Astrocyte (in vitro differentiated cells and primary cell): ENCODE measurements around the gene VWA8. TPM values are rescaled to one million over a fixed set of nuclear protein-coding genes. Genes with fewer than 3 reads are reported as not detected.
"Not testable (repeated sequence)": the region's sequence is repeated elsewhere in the genome, so short reads cannot be mapped to it uniquely, and the experiment has no call there.

Source experiments
- DNase-seq: peaks from one replicate; pipeline ENCODE4 v3.0.0-alpha.2; 2010; ENCODE audit warnings: low read depth
- FAIRE-seq: peaks from 2 replicates; lab custom pipeline; 2011; peaks lifted over from hg19 to GRCh38; lab: Jason Lieb, UNC
- H2AFZ ChIP-seq: 2 replicates; pipeline ENCODE4 v1.6.0; 2012; ENCODE audit warnings: low read depth, low read length, inconsistent platforms
- H3K27ac ChIP-seq: 2 replicates; pipeline ENCODE4 v1.5.1; 2011; ENCODE audit warnings: low read depth, low read length, inconsistent platforms
- H3K27me3 ChIP-seq: 2 replicates; pipeline ENCODE4 v1.6.0; 2011; ENCODE audit warnings: low read length, inconsistent platforms; ENCODE audit not compliant: insufficient read depth
- H3K36me3 ChIP-seq: 2 replicates; pipeline ENCODE4 v1.5.1; 2011; ENCODE audit warnings: low read length, inconsistent platforms; ENCODE audit not compliant: insufficient read depth
- H3K4me1 ChIP-seq: 2 replicates; pipeline ENCODE4 v1.5.1; 2011; ENCODE audit warnings: low read length, inconsistent platforms; ENCODE audit not compliant: insufficient read depth
- H3K4me2 ChIP-seq: 2 replicates; pipeline ENCODE4 v1.6.0; 2012; ENCODE audit warnings: low read length, inconsistent platforms
- H3K4me3 ChIP-seq: 2 replicates; pipeline ENCODE4 v1.5.1; 2011; ENCODE audit warnings: low read depth, mild to moderate bottlenecking, low read length, inconsistent platforms; ENCODE audit not compliant: insufficient read depth
- H3K79me2 ChIP-seq: 2 replicates; pipeline ENCODE4 v1.6.0; 2012; ENCODE audit warnings: mild to moderate bottlenecking, low read length, inconsistent platforms; ENCODE audit not compliant: insufficient read depth
- H3K9ac ChIP-seq: 2 replicates; pipeline ENCODE4 v1.6.0; 2012; ENCODE audit warnings: mild to moderate bottlenecking, low read length, inconsistent platforms
- H3K9me3 ChIP-seq: 2 replicates; pipeline ENCODE4 v1.5.1; 2012; ENCODE audit warnings: low read depth, mild to moderate bottlenecking, low read length, inconsistent platforms; ENCODE audit not compliant: insufficient read depth
- H4K20me1 ChIP-seq: 2 replicates; pipeline ENCODE4 v1.6.0; 2012; ENCODE audit warnings: low read length, inconsistent platforms; ENCODE audit not compliant: insufficient read depth
- H3K27ac Mint-ChIP-seq: one replicate; pipeline ENCODE4 v1.8.0; 2021; ENCODE audit warnings: mild to moderate bottlenecking, mixed read lengths; ENCODE audit not compliant: unreplicated experiment
- H3K27me3 Mint-ChIP-seq: one replicate; pipeline ENCODE4 v1.8.0; 2021; ENCODE audit warnings: low read depth, mixed read lengths; ENCODE audit not compliant: unreplicated experiment
- H3K36me3 Mint-ChIP-seq: one replicate; pipeline ENCODE4 v1.8.0; 2021; ENCODE audit warnings: low read depth, mixed read lengths; ENCODE audit not compliant: unreplicated experiment
- H3K4me1 Mint-ChIP-seq: one replicate; pipeline ENCODE4 v1.8.0; 2021; ENCODE audit warnings: low read depth, mixed read lengths; ENCODE audit not compliant: unreplicated experiment
- H3K4me3 Mint-ChIP-seq: one replicate; pipeline ENCODE4 v1.8.0; 2021; ENCODE audit warnings: mild to moderate bottlenecking, moderate library complexity, mixed read lengths; ENCODE audit not compliant: unreplicated experiment
- H3K9me3 Mint-ChIP-seq: one replicate; pipeline ENCODE4 v1.8.0; 2021; ENCODE audit warnings: mild to moderate bottlenecking, mixed read lengths; ENCODE audit not compliant: unreplicated experiment
- EZH2 ChIP-seq: IDR thresholded peaks from 2 replicates; pipeline ENCODE4 v1.6.1; 2012; ENCODE audit warnings: mild to moderate bottlenecking, low read length, inconsistent platforms; ENCODE audit not compliant: insufficient read depth
- total RNA-seq: library from RNA; stranded (reverse); gene quantifications from 2 replicates; pipeline ENCODE4 v1.2.1, GENCODE V29; 2021
- TF ChIP-seq, protein P1 (sequence below): IDR thresholded peaks from 2 replicates; pipeline ENCODE4 v1.5.1; 2011; ENCODE audit warnings: low read depth, mild to moderate bottlenecking, inconsistent platforms, low read length, moderate library complexity; ENCODE audit not compliant: insufficient read depth

Gene VWA8
- total RNA-seq, 1 donor from 2014 or later: 15.6 TPM

DNA sequence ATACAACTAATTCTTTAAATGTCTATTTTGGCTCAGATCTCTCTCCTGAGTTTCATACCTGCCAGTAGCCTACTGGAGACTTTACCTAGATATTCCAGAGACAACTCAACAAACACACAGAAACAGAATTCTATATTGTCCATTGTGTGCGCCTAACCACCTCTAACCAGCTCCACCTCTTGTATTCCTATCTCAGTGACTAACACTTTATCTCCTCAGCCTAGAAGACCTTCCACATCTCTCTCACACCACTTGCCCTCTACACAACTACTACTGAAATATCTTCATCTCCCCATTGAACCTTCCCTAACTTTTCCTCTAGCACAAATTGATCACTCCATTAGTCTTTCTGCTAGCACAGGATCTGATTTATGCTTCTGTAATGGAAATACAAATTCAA is 6.7 kb downstream of the VWA8 start:
- no peak overlapping the region for H3K4me3 ChIP-seq
- peaks cover 5% of the 10 kb centered on the region for H4K20me1 ChIP-seq
- no peak overlapping the region for H3K27ac Mint-ChIP-seq
- DNase-seq (no peak), FAIRE-seq (no peak)
- no peaks in the 10 kb centered on the region for H3K9me3 ChIP-seq
- H3K27me3 Mint-ChIP-seq: no peaks in the 10 kb centered on the region
- peaks cover 57% of the 10 kb centered on the region for H3K79me2 ChIP-seq
- no peak overlapping the region for H2AFZ ChIP-seq
- peaks cover 15% of the 10 kb centered on the region for H3K4me1 Mint-ChIP-seq
- no peak overlapping the region for H3K4me2 ChIP-seq
- H3K36me3 ChIP-seq: no peaks in the 10 kb centered on the region
- H3K4me3 Mint-ChIP-seq: no peak overlapping the region
- no peak for TF ChIP-seq EZH2
- TF ChIP-seq, protein P1, sequence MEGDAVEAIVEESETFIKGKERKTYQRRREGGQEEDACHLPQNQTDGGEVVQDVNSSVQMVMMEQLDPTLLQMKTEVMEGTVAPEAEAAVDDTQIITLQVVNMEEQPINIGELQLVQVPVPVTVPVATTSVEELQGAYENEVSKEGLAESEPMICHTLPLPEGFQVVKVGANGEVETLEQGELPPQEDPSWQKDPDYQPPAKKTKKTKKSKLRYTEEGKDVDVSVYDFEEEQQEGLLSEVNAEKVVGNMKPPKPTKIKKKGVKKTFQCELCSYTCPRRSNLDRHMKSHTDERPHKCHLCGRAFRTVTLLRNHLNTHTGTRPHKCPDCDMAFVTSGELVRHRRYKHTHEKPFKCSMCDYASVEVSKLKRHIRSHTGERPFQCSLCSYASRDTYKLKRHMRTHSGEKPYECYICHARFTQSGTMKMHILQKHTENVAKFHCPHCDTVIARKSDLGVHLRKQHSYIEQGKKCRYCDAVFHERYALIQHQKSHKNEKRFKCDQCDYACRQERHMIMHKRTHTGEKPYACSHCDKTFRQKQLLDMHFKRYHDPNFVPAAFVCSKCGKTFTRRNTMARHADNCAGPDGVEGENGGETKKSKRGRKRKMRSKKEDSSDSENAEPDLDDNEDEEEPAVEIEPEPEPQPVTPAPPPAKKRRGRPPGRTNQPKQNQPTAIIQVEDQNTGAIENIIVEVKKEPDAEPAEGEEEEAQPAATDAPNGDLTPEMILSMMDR: no peak
- H3K27me3 ChIP-seq: no peaks in the 10 kb centered on the region
- no peak overlapping the region for H3K9ac ChIP-seq
- H3K27ac ChIP-seq: no peak overlapping the region
- no peaks in the 10 kb centered on the region for H3K36me3 Mint-ChIP-seq
- no peaks in the 10 kb centered on the region for H3K4me1 ChIP-seq
- no peaks in the 10 kb centered on the region for H3K9me3 Mint-ChIP-seq

DNA sequence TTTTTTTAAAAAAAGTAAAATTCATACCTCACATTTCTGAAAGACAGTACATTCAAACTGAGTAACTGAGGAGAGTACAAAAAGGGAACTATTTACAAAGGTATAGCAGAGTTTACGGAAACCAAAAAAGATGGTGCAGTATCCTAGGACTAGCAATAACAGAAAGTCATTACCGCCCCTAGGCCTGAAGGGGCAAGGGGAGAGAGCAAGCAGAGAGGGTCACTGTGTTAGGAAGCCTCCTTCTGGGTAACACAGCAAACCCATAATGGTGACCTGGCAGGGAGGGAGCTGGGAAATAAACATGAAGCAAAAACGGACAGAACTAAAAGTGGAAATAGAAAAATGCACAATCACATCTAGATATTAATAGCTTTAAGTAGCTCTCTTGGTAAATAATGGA is 8.2 kb downstream of the VWA8 start:
- no peak overlapping the region for H3K4me2 ChIP-seq
- Mint-ChIP-seq H3K27ac (no peak overlapping the region), H3K36me3 (no peaks in the 10 kb centered on the region), H3K9me3 (no peaks in the 10 kb centered on the region), H3K4me1 (peaks cover 4% of the 10 kb centered on the region), H3K27me3 (no peaks in the 10 kb centered on the region), H3K4me3 (no peak overlapping the region)
- no peak overlapping the region for H2AFZ ChIP-seq
- DNase-seq (no peak), FAIRE-seq (no peak)
- H3K4me1 ChIP-seq: no peaks in the 10 kb centered on the region
- H3K4me3 ChIP-seq: no peak overlapping the region
- peaks cover 42% of the 10 kb centered on the region for H3K79me2 ChIP-seq
- no peak overlapping the region for H3K9ac ChIP-seq
- no peak overlapping the region for H3K27ac ChIP-seq
- no peaks in the 10 kb centered on the region for H3K36me3 ChIP-seq
- H3K27me3 ChIP-seq: no peaks in the 10 kb centered on the region
- TF ChIP-seq, protein P1: no peak
- no peak for TF ChIP-seq EZH2
- peaks cover 5% of the 10 kb centered on the region for H4K20me1 ChIP-seq
- no peaks in the 10 kb centered on the region for H3K9me3 ChIP-seq

DNA sequence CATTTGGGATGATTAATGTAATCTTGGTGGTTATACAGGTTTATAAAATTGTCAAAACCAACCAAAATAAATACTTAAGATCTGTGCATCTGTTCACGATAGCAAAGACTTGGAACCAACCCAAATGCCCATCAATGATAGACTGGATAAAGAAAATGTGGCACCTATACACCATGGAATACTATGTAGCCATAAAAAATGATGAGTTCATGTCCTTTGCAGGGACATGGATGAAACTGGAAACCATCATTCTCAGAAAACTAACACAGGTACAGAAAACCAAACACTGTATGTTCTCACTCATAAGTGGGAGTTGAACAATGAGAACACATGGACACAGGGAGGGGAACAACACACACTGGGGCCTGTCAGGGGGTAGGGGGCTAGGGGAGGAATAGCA is 11.8 kb downstream of the VWA8 start:
- peaks cover 12% of the 10 kb centered on the region for H3K36me3 Mint-ChIP-seq
- H3K27me3 ChIP-seq, H2AFZ ChIP-seq, H4K20me1 ChIP-seq, H3K4me3 ChIP-seq, H3K27ac Mint-ChIP-seq, H3K9ac ChIP-seq, H3K36me3 ChIP-seq, H3K27me3 Mint-ChIP-seq, H3K4me1 Mint-ChIP-seq, H3K27ac ChIP-seq, H3K4me3 Mint-ChIP-seq, DNase-seq, H3K4me2 ChIP-seq, FAIRE-seq, H3K4me1 ChIP-seq, H3K9me3 ChIP-seq: not testable (repeated sequence)
- peaks cover 12% of the 10 kb centered on the region for H3K9me3 Mint-ChIP-seq
- peaks cover 15% of the 10 kb centered on the region for H3K79me2 ChIP-seq
